ENCODE data around the gene EVPL. TPM values are rescaled to one million over a fixed set of nuclear protein-coding genes. Genes with fewer than 3 reads are reported as not detected.

The EVPL gene
- total RNA-seq, 6 experiments from 2014 or later = 0.62 TPM; not detected in 5

DNA sequence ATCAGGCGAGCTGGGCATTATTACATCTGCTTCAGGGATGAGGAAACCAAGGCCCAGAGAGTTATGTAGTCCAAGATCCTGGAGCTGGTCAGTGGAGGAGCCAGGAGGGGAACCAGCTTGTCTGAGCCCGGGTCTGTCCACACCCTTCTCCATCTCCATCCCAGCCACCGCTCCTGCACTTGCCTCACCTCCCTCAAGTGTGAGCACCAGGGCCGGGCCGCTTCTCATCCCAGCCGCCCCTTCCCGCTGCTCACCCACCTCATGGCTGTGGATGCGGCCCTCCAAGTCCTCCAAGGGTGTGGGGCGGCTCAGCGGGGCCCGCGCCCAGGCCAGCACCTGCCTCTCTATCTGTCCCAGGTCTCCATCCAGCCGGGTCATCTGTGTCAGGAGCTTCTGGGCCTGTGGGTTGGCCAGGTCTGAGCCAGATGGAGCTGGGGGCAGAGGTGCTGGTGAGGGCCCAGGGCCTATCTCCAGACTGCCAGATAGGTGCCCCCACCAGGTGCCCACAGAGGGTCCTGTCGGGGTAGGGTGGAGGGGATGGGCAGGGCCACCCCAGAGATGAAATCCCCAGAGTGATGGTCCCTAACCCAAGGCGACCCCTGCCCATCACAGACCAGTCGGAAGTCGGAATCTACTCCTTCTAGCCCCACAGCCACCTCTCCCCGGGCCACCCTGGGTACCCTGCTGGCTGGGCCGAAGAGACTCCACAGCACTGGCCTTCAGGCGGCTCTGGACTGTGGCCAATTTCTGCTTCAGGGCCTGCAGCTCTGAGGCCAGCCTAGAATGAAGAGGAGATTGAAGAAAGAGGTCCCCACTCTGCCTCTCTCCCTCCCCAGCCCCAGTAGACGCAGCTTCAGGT, 9.4 kb downstream of the EVPL start:
- Histone ChIP-seq H3K36me3 (no peaks in the 10 kb centered on the region), H3K27me3 (no peaks in the 10 kb centered on the region), H3K27ac (no peak overlapping the region), H3K9me3 (no peaks in the 10 kb centered on the region), H3K4me3 (no peak overlapping the region), H3K4me1 (no peaks in the 10 kb centered on the region)
- ATAC-seq = no peak
- WGBS (ENCODE audit: insufficient coverage, low coverage, low lambda C conversion rate, missing lambda C conversion rate) = 67% methylated on average over 1 of the region's 21 CpGs
- intact Hi-C loops (cut with DNase I) = loop anchor here in 1 of 2 donors (10.0 kb wide), 1 partner anchor 267 kb away; no protein-coding TSS in a partner anchor
- TF ChIP-seq, protein P1, sequence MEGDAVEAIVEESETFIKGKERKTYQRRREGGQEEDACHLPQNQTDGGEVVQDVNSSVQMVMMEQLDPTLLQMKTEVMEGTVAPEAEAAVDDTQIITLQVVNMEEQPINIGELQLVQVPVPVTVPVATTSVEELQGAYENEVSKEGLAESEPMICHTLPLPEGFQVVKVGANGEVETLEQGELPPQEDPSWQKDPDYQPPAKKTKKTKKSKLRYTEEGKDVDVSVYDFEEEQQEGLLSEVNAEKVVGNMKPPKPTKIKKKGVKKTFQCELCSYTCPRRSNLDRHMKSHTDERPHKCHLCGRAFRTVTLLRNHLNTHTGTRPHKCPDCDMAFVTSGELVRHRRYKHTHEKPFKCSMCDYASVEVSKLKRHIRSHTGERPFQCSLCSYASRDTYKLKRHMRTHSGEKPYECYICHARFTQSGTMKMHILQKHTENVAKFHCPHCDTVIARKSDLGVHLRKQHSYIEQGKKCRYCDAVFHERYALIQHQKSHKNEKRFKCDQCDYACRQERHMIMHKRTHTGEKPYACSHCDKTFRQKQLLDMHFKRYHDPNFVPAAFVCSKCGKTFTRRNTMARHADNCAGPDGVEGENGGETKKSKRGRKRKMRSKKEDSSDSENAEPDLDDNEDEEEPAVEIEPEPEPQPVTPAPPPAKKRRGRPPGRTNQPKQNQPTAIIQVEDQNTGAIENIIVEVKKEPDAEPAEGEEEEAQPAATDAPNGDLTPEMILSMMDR (IDR thresholded peaks at IDR 0.05) = no peak
- TF ChIP-seq POLR2A (IDR thresholded peaks at IDR 0.05) = no peak
- DNase-seq = peak in 1 of 3 donors; percentile 43

DNA sequence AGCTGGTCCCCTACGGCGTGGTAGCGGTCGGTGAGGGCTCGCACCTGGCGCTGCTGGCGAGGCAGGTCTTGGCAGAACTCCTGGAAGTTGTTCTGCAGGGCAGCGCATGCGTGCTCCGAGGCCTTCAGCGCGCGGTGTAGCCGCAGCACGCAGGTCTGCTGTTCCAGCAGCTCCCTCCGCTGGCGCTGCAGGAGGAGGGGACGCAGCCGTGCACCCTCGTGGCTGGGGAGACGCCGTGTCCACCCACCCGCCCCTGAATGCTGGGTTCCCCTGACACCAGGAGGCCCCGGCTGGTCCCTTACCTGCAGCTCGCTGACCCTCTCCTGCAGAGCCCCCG, 12.2 kb downstream of the EVPL start:
- Histone ChIP-seq H3K27me3 (no peaks in the 10 kb centered on the region), H3K36me3 (no peaks in the 10 kb centered on the region), H3K9me3 (no peaks in the 10 kb centered on the region), H3K27ac (no peak overlapping the region), H3K4me1 (no peaks in the 10 kb centered on the region), H3K4me3 (no peak overlapping the region)
- intact Hi-C loops (cut with DNase I) = loop anchor here in 1 of 2 donors (10.0 kb wide), 1 partner anchor 270 kb away; no protein-coding TSS in a partner anchor
- DNase-seq (peak in 2 of 3 donors; percentile 25 to 47), ATAC-seq (peak in 1 of 4 donors; percentile 5)
- TF ChIP-seq, protein P1 (IDR thresholded peaks at IDR 0.05) = no peak
- TF ChIP-seq POLR2A (IDR thresholded peaks at IDR 0.05) = no peak
- WGBS (ENCODE audit: insufficient coverage, low coverage, low lambda C conversion rate, missing lambda C conversion rate) = no CpG with 5 or more reads among the region's 26 CpGs

DNA sequence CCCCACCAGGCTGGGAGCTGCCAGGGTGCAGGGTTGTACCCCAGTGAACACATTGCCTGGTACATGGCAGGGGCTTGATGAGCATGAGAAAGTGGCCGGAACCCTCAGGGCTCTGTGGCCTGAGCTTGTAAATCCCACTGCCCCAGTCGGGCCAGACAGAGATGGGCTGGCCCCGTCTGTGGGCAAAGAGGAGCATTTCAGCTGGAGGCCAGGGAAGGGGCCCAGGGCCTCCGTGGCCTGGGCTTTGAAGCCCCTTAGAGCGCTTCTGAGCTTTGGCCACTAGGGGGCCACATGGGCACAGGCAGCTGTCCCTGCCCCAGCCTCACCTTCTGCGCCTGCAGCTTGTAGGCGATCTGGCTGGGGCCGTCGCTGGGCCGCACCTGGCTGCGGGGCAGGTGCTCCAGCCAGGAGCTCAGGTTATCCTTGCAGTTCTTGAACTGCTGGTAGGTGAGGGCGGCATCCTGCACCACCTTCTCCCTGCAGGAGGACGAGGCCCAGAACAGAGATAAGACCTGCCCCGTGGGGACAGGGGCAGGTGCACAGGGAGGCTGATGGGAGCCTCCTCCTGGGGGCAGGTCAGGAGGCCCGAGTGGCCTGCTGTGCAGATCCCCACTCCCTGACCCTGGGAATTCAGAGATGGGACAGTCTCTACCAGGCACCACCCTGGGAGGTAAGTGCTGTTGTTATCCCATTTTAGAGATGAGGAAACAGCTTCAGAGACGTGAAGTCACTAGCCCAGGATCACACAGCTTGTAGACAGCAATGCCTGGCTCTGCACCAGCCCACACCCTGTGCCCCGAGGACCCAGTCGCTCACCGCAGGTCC, 12.8 kb downstream of the EVPL start:
- 20% methylated on average over 1 of the region's 19 CpGs for WGBS (ENCODE audit: insufficient coverage, low coverage, low lambda C conversion rate, missing lambda C conversion rate)
- Histone ChIP-seq H3K4me3 (no peak overlapping the region), H3K27me3 (no peaks in the 10 kb centered on the region), H3K27ac (no peak overlapping the region), H3K9me3 (no peaks in the 10 kb centered on the region), H3K4me1 (no peaks in the 10 kb centered on the region), H3K36me3 (no peaks in the 10 kb centered on the region)
- TF ChIP-seq, protein P1 (IDR thresholded peaks at IDR 0.05) = peak; percentile 90 to 98 (median 97)
- TF ChIP-seq POLR2A (IDR thresholded peaks at IDR 0.05) = no peak
- ATAC-seq = peak; percentile 84 to 94 (median 92)
- peak; percentile 75 to 81 (median 78) for DNase-seq
- intact Hi-C loops (cut with DNase I) = loop anchor here in 1 of 2 donors (10.0 kb wide), 1 partner anchor 270 kb away; no protein-coding TSS in a partner anchor

DNA sequence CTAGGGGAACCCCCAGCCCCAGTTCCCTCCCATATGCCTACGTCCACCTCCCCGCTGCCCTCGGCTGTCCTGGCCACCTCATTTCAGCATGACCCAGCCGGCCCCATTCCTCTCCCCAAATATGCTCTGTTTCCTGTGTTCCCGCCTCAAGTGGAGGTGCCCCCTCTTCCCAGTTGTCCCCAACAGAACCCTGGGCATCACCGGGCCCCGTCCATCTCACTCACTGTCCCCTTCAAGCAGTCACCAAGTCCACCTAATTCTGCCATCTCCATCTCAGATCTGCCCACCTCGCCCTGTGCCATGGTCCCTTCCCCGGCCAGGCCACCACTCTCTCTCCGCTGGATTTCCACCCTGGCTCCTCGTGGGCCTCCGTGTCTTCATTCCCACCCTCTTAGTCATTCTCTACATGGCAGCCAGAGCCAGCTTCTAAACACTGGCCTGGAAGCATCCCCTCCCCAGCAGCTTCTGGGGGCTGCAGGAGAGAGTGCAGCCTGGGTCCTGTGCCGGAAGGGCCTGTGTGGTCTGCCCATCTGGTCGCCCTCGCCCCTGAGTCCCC, 13.7 kb downstream of the EVPL start:
- no peak for DNase-seq

More for the DNA sequence above, 13.7 kb downstream of the EVPL start:
- no peaks in the 10 kb centered on the region for H3K27me3 ChIP-seq
- H3K4me3 ChIP-seq = no peak overlapping the region
- H3K27ac ChIP-seq = no peak overlapping the region
- TF ChIP-seq POLR2A (IDR thresholded peaks at IDR 0.05) = no peak
- TF ChIP-seq, protein P1 (IDR thresholded peaks at IDR 0.05) = no peak
- no peak for ATAC-seq
- H3K36me3 ChIP-seq = no peaks in the 10 kb centered on the region
- intact Hi-C loops (cut with DNase I) = loop anchor here in 1 of 2 donors (10.0 kb wide), 1 partner anchor 271 kb away; no protein-coding TSS in a partner anchor
- H3K4me1 ChIP-seq = no peaks in the 10 kb centered on the region
- no peaks in the 10 kb centered on the region for H3K9me3 ChIP-seq
- 56% methylated on average over 12 of the region's 15 CpGs for WGBS (ENCODE audit: insufficient coverage, low coverage, low lambda C conversion rate, missing lambda C conversion rate)

Measured in right lobe of liver (tissue), 6 donors.